Stimulated activated CD4-positive, alpha-beta T cell treated with anti-CD3 and anti-CD28 coated beads, Interleukin-4, amount 100 ng/mL, for 1 hour (primary cell): ENCODE measurements around the gene CSPG4.
"Not testable (repeated sequence)": the region's sequence is repeated elsewhere in the genome, so short reads cannot be mapped to it uniquely, and the experiment has no call there.

Experiments
- DNase-seq: peaks from one replicate; pipeline ENCODE4 v3.0.0-alpha.2; 2020

The CSPG4 gene

DNA sequence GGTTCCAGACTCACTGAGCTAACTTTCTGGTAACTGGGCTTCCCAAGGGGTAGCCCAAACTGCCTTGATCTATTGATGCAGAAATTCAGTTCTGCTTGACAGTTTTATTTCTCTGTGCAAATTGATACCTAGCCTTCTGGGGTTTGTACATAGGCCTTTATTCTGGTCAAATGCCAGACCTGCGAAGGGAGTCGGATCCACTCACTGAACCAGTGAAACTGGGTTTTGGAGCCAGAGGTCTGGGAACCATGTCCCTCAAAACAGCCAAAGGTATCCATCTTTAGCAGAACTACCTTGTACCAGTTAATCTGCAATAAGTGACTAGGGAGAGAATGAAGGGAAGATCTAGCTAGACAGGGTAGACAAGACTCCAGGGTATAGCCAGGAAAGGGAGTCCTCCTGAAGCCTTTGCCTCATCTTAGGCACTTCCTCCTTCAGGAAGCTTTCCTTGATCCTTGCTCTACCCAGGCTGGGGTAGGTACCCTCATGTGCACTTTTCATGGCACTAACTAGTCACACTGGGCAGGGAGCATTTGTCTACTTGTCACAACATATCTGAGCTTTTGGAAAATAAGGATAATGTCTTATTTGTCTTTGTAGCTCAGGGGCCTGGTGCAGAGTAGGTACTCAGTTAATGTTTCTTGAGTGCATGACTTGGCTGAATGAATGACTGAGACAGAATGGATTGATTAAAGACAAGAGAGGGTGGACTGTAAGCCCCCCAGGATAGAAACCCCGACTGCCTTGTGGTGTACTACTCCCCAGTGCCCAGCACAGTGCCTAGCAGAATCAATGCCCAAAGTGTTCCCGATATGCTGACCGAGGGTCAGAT, 66.3 kb downstream of the CSPG4 start:
- DNase-seq = no peak

DNA sequence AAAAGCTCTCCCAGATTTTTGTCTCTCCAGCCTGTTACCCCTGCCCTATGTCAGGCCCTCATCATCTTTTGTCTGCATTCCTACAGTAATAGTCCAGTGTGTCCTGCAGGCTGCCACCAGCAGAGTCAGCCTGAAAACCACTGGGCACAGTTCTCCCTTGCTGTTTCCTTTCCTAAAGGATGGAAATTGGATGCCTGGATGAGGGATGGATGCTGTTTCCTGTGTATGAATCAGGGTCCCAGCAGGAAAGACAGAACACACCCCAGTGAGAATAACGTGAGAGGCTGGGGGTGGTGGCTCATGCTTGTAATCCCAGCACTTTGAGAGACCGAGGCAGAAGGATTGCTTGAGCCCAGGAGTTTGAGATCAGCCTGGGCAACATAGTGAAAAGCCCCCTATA, 68.3 kb downstream of the CSPG4 start:
- no peak for DNase-seq

DNA sequence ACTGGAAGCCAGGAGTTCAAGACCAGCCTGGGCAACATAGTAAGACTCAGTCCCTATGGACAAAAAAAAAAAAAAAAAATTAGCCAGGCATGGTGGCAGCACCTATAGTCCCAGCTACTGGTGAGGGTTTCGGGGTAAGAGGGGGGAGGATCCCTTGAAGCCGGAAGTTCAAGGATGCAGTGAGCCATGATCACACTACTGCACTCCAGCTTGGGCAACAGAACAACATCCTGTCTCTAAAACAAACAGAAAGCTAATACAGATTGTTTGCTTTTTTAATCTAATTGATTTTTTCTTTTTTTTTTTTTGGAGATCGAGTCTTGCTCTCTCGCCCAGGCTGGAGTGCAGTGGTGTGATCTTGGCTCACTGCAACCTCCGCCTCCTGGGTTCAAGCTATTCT, 71.0 kb downstream of the CSPG4 start:
- DNase-seq = no peak

DNA sequence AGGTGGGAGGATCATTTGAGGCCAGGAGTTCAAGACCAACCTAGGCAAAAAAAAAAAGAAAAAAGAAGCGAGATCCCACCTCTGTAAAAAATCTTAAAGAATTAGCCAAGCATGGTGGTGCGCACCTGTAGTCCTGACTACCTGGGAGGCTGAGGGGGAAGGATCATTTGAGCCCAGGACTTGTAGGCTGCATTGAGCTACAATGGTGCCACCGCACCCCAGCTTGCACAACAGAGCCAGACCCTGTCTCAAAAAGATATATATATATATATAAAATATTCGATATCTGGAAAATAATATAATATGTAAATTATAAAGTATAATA, 71.5 kb downstream of the CSPG4 start:
- DNase-seq = no peak

DNA sequence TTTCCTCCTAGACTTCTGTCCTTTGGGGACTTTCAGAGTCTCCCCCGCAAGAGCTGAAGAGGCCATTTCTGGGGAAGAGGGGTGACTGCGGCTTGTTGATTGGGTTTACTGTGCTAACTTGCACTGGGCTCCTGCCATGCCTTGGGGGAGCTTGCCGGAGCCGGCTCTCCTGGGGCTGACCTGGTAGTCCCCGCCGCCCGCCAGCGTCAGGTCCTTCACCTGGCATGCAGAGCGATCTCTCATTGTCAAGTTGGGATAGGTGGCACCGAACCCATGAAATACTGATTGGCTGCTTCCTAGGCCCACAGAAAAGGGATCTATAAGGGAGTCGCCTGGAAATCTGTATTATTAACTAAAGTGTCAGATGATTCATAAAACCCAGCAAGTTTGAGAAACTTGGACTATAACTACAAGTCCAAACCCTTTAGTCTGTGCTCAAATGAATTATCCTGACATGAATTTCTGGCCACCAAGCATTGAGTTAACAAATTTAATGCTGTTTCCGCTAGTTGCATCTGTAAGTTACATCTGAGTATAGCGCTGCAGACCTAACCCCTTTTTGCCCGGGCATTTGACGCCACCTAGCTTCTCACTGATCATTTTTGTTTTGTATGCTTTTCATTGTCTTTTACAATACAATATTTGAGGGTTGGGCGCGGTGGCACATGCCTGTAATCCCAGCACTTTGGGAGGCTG, 72.0 kb downstream of the CSPG4 start:
- peak; percentile 45 for DNase-seq

DNA sequence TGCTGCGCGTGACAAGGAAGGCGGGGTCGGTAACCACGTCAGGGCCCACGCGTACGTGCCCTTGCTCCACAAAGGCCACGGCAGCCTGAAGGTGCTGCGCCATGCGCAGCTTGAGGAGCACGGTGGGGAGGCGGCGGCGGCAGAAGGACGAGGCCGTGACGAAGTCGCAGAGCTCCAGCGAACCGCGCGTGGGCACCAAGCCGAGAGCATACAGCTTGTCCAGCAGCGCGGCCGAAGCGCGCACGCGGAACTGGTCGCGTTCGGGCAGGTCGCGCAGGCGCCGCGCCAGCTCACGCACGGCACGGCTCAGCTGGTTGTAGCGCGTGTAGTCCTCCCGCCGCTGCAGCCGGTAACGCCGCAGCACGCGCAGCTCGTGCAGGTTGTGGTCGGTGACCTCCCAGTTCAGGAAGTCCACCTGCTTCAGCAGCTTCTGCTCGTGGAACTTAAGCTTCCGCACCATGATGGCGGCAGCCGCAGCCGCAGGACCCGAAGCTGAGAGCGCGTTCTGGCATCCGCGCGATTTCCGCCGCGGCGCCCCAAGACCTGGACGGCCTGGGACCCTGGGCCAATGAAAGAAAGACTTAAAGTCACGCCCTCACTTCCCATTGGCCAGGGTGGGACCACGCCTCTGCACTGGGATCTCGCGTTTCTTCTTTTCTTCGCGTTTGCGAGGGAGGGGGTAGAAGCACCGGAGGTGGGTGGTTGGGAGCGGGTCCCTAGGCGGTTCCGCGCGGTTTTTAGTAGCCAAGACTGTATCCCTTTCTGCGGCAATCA, 72.8 kb downstream of the CSPG4 start, which contains the start of gene IMP3:
IMP3 (minus strand) TSS at position 516 of the 774 bp plus-strand sequence; CDS start at position 460, 56 bp downstream.
- peak; percentile 88 for DNase-seq

DNA sequence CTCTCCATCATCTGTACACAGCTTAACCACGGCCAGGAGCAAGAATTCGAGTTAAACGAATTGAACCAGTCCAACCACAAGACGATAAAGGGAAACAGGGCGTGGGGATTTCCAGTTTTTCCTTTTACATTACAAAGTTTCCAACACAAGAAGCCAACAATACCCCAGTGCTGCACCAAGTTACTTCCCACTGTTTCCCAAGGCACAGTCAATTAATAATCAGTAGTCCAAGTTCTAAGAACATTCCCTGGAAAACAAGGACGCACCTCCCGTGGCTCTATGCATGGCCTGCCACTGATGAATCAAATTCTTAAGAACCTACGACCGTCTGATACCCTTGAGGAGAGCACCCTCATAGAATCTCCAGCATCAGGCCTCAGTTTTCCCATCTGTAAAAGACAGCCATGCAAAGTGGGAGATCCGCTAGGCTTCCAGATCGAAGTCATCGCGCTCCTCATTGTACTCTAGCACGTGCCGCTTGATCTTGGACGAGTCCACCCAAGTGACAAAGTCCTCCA, 73.4 kb downstream of the CSPG4 start:
- DNase-seq = no peak

DNA sequence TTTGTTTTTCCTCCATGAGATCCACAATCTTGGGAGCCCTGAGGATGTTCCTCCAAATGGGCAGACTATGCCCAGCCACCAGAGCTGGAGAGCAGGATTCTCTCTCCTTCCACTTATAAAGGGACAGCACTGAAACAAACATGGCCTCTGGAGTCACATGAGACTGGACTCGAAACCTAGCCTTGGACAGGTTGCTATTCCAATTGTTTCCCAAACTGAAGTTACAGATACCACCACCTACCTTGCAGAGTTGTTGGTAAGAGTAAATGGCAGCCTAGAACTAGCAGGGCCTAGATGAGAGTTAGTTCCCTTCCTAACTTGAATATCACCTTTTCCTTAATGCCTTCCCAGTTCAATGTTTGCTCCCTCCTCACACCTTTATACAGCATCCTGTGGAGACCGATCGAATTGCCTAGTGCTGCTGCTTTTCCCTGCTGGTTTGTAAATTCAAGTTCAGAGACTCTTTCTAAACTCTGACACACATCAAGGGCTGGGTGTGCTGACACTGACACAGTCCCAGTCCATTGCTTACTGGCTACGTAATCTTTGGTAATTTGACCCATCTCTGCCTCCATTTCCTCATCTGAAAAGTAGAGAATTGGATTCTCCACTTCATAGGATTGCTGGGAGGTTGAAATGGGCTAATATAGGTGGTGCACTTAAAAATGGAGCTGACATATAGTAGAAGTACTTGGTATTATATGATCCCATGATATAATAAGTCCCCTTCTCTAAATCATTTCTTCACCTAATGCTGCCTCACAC, 75.2 kb downstream of the CSPG4 start:
- no peak for DNase-seq

DNA sequence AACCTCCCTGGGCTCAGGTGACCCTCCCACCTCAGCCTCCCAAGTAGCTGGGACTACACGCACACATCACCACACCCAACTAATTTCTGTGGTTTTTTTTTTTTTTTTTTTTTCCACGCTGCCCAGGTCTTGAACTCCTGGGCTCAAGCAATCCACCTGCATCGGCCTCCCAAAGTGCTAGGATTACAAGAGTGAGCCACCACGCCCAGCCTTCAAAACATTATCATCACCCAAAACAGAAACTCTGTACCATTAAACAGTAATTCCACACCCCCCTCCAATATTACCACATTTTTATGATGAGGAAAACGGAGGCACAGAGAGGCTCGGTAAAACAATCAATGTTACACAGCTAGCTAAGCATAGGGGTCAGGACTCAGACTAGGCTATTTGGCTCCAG, 76.6 kb downstream of the CSPG4 start:
- no peak for DNase-seq

DNA sequence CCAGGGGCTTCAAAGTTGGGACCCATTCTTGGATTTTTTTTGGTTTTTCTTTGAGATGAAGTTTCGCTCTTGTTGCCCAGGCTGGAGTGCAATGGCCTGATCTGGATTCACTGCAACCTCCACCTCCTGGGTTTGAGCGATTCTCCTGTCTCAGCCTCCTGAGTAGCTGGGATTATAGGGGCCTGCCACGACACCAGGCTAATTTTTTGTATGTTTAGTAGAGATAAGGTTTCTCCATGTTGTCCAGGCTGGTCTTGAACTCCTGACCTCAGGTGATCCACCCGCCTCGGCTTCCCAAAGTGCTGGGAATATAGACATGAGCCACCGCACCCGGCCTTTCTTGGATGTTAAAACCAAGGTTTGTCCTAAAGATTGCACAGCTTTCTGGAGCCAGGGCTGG, 78.7 kb downstream of the CSPG4 start:
- not testable (repeated sequence) for DNase-seq

DNA sequence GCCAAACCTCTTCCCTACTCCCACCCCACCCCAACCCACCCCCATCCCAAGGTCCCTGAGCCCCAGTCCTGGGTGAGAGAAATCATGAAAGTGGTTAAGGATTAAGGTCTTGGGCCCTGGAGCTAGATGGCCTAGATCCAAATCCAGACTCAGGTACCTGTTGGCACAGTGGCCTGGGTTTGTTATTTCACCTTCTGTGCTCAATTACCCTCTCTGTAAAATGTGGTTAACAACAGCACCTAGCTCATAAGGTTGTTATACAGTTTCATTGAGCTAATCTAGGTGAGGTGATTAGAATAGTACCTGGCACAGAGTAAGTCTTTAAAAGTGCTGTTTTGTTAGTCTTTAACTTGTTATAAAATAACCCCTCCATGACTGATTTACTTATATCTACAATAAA, 80.7 kb downstream of the CSPG4 start:
- no peak for DNase-seq

DNA sequence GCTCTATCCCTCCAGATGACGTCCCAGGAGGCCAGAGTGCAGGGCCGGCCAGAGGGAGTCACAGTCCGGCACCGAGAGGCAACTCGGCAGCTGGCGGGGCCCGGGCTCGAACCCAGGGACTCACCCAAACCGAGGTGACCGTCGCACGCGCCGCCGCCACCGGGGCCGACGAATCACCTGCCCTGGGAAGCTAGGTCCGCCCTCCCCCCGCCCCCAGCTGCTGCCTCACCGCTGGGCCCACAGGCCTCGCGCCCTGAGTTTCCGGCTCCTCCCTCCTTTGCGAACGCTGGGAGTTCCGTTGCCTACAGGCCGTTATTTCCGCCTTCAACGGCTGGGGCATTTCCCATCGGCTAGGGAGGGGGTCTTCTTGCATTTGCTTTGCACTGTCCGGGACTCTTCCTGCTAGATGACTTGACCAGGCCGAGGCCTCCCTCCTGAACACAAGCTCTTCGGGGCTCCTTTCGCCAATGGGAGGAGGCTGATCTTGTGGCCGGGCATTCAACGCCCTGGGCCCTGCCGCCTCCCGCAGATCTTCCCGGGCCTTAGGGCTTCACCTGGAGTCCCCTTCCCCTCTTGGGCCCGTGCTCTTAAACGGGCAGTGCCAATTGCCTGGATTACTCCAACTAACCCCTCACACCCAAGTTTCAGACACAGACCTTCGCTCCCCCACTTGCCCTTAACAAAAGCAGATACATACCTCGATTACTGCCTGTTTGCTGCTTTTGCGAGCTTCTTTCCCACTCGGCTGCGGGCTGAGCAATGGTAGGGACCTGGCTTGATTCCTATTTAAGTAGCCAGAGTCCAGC, 86.9 kb downstream of the CSPG4 start, which contains the start of gene SNUPN:
SNUPN (minus strand) TSS at position 184 of the 806 bp plus-strand sequence. CDS start 4,674 bp downstream, outside the sequence.
- peak; percentile 95 for DNase-seq
